ENCODE data around the gene TXNRD1. TPM values are rescaled to one million over a fixed set of nuclear protein-coding genes. Genes with fewer than 3 reads are reported as not detected.

The TXNRD1 gene
- total RNA-seq, 1 donor from 2014 or later = 98.0 TPM

GRCh38 chr12:104242546-104243206 is 27.1 kb downstream of the TXNRD1 start:
- no peak for DNase-seq
- Histone ChIP-seq H3K9me3 (replicated peaks) (no peaks in the 10 kb centered on the region), H3K4me3 (no peak overlapping the region), H3K27ac (replicated peaks) (no peak overlapping the region), H3K36me3 (no peaks in the 10 kb centered on the region), H3K27me3 (ENCODE audit: low read depth) (no peaks in the 10 kb centered on the region), H3K4me1 (peaks cover 11% of the 10 kb centered on the region)
- intact Hi-C loops (cut with micrococcal nuclease) = no loop called here
- TF ChIP-seq CTCF (IDR thresholded peaks at IDR 0.05; ENCODE audit: borderline replicate concordance) = no peak

- TF ChIP-seq CTCF (IDR thresholded peaks at IDR 0.05; ENCODE audit: borderline replicate concordance) = no peak
- H3K27ac ChIP-seq (replicated peaks) = no peak overlapping the region
Observed at GRCh38 chr12:104243551-104243950, 28.0 kb downstream of the TXNRD1 start.

GRCh38 chr12:104243971-104244370 is 28.4 kb downstream of the TXNRD1 start:
- H3K4me1 ChIP-seq = peaks cover 11% of the 10 kb centered on the region
- no peaks in the 10 kb centered on the region for H3K36me3 ChIP-seq
- H3K27ac ChIP-seq (replicated peaks) = no peak overlapping the region
- no peak for DNase-seq
- intact Hi-C loops (cut with micrococcal nuclease) = no loop called here
- no peaks in the 10 kb centered on the region for H3K9me3 ChIP-seq (replicated peaks)
- H3K27me3 ChIP-seq (ENCODE audit: low read depth) = no peaks in the 10 kb centered on the region
- H3K4me3 ChIP-seq = no peak overlapping the region
- TF ChIP-seq CTCF (IDR thresholded peaks at IDR 0.05; ENCODE audit: borderline replicate concordance) = no peak

More at GRCh38 chr12:104243551-104243950, 28.0 kb downstream of the TXNRD1 start:
- Histone ChIP-seq H3K4me1 (peaks cover 11% of the 10 kb centered on the region), H3K27me3 (ENCODE audit: low read depth) (no peaks in the 10 kb centered on the region), H3K4me3 (no peak overlapping the region), H3K36me3 (no peaks in the 10 kb centered on the region), H3K9me3 (replicated peaks) (no peaks in the 10 kb centered on the region)
- intact Hi-C loops (cut with micrococcal nuclease) = no loop called here
- no peak for DNase-seq

GRCh38 chr12:104247698-104248097 is 32.1 kb downstream of the TXNRD1 start:
- no peaks in the 10 kb centered on the region for H3K9me3 ChIP-seq (replicated peaks)
- no peak overlapping the region for H3K27ac ChIP-seq (replicated peaks)
- H3K4me3 ChIP-seq = no peak overlapping the region
- intact Hi-C loops (cut with micrococcal nuclease) = no loop called here
- H3K27me3 ChIP-seq (ENCODE audit: low read depth) = no peaks in the 10 kb centered on the region
- TF ChIP-seq CTCF (IDR thresholded peaks at IDR 0.05; ENCODE audit: borderline replicate concordance) = no peak
- no peak for DNase-seq
- peaks cover 11% of the 10 kb centered on the region for H3K4me1 ChIP-seq
- H3K36me3 ChIP-seq = no peaks in the 10 kb centered on the region

- DNase-seq = no peak
- H3K4me1 ChIP-seq = peaks cover 7% of the 10 kb centered on the region
- no peaks in the 10 kb centered on the region for H3K36me3 ChIP-seq
- H3K9me3 ChIP-seq (replicated peaks) = no peaks in the 10 kb centered on the region
- no peak overlapping the region for H3K4me3 ChIP-seq
- TF ChIP-seq CTCF (IDR thresholded peaks at IDR 0.05; ENCODE audit: borderline replicate concordance) = no peak
- H3K27ac ChIP-seq (replicated peaks) = no peak overlapping the region
- intact Hi-C loops (cut with micrococcal nuclease) = no loop called here
- no peaks in the 10 kb centered on the region for H3K27me3 ChIP-seq (ENCODE audit: low read depth)
Observed at GRCh38 chr12:104248444-104248843, 32.9 kb downstream of the TXNRD1 start.
